HepG2 (cell line): ENCODE data around the gene SLA2. TPM values are rescaled to one million over a fixed set of nuclear protein-coding genes. Genes with fewer than 3 reads are reported as not detected.

Experiments
- MTF2 ChIP-seq: sonication (generic); formaldehyde crosslinking; IDR thresholded peaks from 2 replicates; pipeline ENCODE4 v1.5.0; 2020; ENCODE audit warnings: missing genetic modification reagents, borderline replicate concordance
- PCBP2 ChIP-seq: fragments of 200-400 bp; formaldehyde crosslinking; optimal IDR thresholded peaks from 2 replicates; pipeline ENCODE3; 2018; ENCODE audit warnings: low read length, low read depth; ENCODE audit not compliant: poor library complexity, severe bottlenecking
- PTBP1 ChIP-seq: fragments of 200-400 bp; formaldehyde crosslinking; IDR thresholded peaks from 2 replicates; pipeline ENCODE4 v1.6.1; 2018; ENCODE audit warnings: low read length, low read depth; ENCODE audit not compliant: poor library complexity, severe bottlenecking
- ZNF136 ChIP-seq: sonication (generic); formaldehyde crosslinking; IDR thresholded peaks from 2 replicates; pipeline ENCODE4 v1.8.1; 2022; ENCODE audit warnings: low read depth, mild to moderate bottlenecking, moderate library complexity, missing genetic modification reagents
- ZNF33A ChIP-seq: sonication (generic); formaldehyde crosslinking; IDR thresholded peaks from 2 replicates; pipeline ENCODE4 v1.5.1; 2020; ENCODE audit warnings: missing genetic modification reagents, mild to moderate bottlenecking, moderate library complexity, borderline replicate concordance
- ZNF501 ChIP-seq: sonication (generic); formaldehyde crosslinking; IDR thresholded peaks from 2 replicates; pipeline ENCODE4 v1.5.1; 2020; ENCODE audit warnings: mild to moderate bottlenecking, moderate library complexity, missing genetic modification reagents
- ZNF563 ChIP-seq: sonication (generic); formaldehyde crosslinking; IDR thresholded peaks from 2 replicates; pipeline ENCODE4 v1.8.0; 2022; ENCODE audit warnings: mild to moderate bottlenecking, moderate library complexity, missing genetic modification reagents
- ZNF781 ChIP-seq: sonication (generic); formaldehyde crosslinking; IDR thresholded peaks from 2 replicates; pipeline ENCODE4 v1.5.1; 2020; ENCODE audit warnings: borderline replicate concordance, mild to moderate bottlenecking, missing genetic modification reagents; ENCODE audit errors: not compliant biosample characterization
- ZNF879 ChIP-seq: sonication (generic); formaldehyde crosslinking; IDR thresholded peaks from 2 replicates; pipeline ENCODE4 v1.8.1; 2023; ENCODE audit warnings: missing genetic modification reagents
- polyA plus RNA-seq, 8 experiments: library from polyadenylated mRNA; depleted of rRNA in 3 of 8; stranded (reverse) in 7 of 8; unstranded in 1 of 8; fragments of >200 nt; fragmentation: Illumina TruSeq in 4 of 8; extraction: Trizol in 4 of 8; gene quantifications; 2 replicates each; pipeline versions ENCODE4 v1.2.1 to v1.2.3, GENCODE V29; 2011 to 2016; ENCODE audit warnings: low read depth in 4 of 8, missing spikeins in 1 of 8, mixed read lengths in 1 of 8; ENCODE audit not compliant: insufficient read depth in 1 of 8
- total RNA-seq, 5 experiments: library from RNA; depleted of rRNA; stranded (reverse); fragments of >200 nt; fragmentation: Illumina TruSeq; extraction: Trizol; gene quantifications; 2 replicates each; pipeline ENCODE4 v1.2.3, GENCODE V29; 2016; ENCODE audit warnings: low read depth in 1 of 5
- TF ChIP-seq, protein P1 (sequence below): sonication (generic); formaldehyde crosslinking; IDR thresholded peaks from 2 replicates; pipeline ENCODE4 v1.8.0; 2022; ENCODE audit warnings: mild to moderate bottlenecking, missing genetic modification reagents; ENCODE audit not compliant: insufficient replicate concordance
- TF ChIP-seq, protein P2 (sequence below): sonication (generic); formaldehyde crosslinking; IDR thresholded peaks from 2 replicates; pipeline ENCODE4 v1.5.0; 2020; ENCODE audit warnings: missing genetic modification reagents, mild to moderate bottlenecking, borderline replicate concordance
- TF ChIP-seq, protein P3 (sequence below): sonication (generic); formaldehyde crosslinking; IDR thresholded peaks from one replicate; pipeline ENCODE4 v1.5.1; 2020; ENCODE audit warnings: mild to moderate bottlenecking, missing genetic modification reagents; ENCODE audit errors: not compliant biosample characterization
- TF ChIP-seq, protein P4 (sequence below): sonication (generic); formaldehyde crosslinking; IDR thresholded peaks from 2 replicates; pipeline ENCODE4 v1.5.0; 2020; ENCODE audit warnings: missing genetic modification reagents
- TF ChIP-seq, protein P5 (sequence below): sonication (generic); formaldehyde crosslinking; IDR thresholded peaks from 2 replicates; pipeline ENCODE4 v1.5.0; 2020; ENCODE audit warnings: missing genetic modification reagents

The SLA2 gene
- total and polyA plus RNA-seq, 2 of the 13 experiments (the other 11 are each of a cell fraction or from before 2014, with no cell fraction given) = 1.6 to 3.6 TPM

DNA sequence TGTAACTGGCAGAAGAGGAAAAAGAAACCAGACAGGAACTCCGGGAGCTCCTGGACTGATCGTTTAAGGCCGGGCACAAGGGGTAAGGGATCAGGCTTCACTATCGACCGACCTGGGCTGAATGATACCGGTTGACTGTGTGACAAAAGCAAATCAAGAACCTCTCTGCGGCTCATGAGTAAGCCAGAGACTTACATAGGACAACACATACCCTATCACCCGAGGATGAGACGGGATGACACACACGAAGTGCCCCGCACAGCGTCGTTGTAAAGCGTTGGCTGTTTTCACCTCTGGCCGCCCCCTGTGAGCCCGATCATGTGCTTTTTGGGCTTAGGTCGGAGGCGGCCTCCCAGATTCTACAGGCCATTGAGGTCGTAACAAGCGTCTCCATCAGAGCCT, 73.3 kb downstream of the SLA2 start (continued):
- TF ChIP-seq, protein P1, sequence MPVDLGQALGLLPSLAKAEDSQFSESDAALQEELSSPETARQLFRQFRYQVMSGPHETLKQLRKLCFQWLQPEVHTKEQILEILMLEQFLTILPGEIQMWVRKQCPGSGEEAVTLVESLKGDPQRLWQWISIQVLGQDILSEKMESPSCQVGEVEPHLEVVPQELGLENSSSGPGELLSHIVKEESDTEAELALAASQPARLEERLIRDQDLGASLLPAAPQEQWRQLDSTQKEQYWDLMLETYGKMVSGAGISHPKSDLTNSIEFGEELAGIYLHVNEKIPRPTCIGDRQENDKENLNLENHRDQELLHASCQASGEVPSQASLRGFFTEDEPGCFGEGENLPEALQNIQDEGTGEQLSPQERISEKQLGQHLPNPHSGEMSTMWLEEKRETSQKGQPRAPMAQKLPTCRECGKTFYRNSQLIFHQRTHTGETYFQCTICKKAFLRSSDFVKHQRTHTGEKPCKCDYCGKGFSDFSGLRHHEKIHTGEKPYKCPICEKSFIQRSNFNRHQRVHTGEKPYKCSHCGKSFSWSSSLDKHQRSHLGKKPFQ (CRISPR knock-in tag) = no peak
- no peak; the same call in 1 of the 2 replicates for TF ChIP-seq ZNF563 (CRISPR knock-in tag)
- TF ChIP-seq PCBP2 = no peak
- TF ChIP-seq ZNF879 (CRISPR knock-in tag) = 0 out of 2 replicates have a peak, but pooled peaks have one; percentile 86
- TF ChIP-seq, protein P2, sequence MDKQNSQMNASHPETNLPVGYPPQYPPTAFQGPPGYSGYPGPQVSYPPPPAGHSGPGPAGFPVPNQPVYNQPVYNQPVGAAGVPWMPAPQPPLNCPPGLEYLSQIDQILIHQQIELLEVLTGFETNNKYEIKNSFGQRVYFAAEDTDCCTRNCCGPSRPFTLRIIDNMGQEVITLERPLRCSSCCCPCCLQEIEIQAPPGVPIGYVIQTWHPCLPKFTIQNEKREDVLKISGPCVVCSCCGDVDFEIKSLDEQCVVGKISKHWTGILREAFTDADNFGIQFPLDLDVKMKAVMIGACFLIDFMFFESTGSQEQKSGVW (CRISPR knock-in tag) = 0 out of 2 replicates have a peak, but pooled peaks have one; percentile 88
- no peak for TF ChIP-seq ZNF501
- TF ChIP-seq, protein P3, sequence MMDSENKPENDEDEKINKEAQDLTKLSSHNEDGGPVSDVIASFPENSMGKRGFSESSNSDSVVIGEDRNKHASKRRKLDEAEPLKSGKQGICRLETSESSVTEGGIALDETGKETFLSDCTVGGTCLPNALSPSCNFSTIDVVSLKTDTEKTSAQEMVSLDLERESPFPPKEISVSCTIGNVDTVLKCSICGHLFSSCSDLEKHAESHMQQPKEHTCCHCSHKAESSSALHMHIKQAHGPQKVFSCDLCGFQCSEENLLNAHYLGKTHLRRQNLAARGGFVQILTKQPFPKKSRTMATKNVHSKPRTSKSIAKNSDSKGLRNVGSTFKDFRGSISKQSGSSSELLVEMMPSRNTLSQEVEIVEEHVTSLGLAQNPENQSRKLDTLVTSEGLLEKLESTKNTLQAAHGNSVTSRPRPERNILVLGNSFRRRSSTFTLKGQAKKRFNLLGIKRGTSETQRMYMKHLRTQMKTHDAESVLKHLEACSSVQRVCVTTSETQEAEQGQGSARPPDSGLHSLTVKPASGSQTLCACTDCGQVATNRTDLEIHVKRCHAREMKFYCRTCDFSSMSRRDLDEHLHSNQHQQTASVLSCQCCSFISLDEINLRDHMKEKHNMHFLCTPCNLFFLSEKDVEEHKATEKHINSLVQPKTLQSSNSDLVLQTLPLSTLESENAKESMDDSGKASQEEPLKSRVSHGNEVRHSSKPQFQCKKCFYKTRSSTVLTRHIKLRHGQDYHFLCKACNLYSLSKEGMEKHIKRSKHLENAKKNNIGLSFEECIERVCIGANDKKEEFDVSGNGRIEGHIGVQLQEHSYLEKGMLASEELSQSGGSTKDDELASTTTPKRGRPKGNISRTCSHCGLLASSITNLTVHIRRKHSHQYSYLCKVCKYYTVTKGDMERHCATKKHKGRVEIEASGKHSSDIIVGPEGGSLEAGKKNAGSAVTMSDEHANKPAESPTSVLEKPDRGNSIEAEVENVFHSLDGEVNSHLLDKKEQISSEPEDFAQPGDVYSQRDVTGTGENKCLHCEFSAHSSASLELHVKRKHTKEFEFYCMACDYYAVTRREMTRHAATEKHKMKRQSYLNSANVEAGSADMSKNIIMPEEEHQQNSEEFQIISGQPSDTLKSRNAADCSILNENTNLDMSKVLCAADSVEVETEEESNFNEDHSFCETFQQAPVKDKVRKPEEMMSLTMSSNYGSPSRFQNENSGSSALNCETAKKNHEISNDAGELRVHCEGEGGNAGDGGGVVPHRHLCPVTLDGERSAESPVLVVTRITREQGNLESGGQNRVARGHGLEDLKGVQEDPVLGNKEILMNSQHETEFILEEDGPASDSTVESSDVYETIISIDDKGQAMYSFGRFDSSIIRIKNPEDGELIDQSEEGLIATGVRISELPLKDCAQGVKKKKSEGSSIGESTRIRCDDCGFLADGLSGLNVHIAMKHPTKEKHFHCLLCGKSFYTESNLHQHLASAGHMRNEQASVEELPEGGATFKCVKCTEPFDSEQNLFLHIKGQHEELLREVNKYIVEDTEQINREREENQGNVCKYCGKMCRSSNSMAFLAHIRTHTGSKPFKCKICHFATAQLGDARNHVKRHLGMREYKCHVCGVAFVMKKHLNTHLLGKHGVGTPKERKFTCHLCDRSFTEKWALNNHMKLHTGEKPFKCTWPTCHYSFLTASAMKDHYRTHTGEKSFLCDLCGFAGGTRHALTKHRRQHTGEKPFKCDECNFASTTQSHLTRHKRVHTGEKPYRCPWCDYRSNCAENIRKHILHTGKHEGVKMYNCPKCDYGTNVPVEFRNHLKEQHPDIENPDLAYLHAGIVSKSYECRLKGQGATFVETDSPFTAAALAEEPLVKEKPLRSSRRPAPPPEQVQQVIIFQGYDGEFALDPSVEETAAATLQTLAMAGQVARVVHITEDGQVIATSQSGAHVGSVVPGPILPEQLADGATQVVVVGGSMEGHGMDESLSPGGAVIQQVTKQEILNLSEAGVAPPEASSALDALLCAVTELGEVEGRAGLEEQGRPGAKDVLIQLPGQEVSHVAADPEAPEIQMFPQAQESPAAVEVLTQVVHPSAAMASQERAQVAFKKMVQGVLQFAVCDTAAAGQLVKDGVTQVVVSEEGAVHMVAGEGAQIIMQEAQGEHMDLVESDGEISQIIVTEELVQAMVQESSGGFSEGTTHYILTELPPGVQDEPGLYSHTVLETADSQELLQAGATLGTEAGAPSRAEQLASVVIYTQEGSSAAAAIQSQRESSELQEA (CRISPR knock-in tag) = no peak
- TF ChIP-seq, protein P4, sequence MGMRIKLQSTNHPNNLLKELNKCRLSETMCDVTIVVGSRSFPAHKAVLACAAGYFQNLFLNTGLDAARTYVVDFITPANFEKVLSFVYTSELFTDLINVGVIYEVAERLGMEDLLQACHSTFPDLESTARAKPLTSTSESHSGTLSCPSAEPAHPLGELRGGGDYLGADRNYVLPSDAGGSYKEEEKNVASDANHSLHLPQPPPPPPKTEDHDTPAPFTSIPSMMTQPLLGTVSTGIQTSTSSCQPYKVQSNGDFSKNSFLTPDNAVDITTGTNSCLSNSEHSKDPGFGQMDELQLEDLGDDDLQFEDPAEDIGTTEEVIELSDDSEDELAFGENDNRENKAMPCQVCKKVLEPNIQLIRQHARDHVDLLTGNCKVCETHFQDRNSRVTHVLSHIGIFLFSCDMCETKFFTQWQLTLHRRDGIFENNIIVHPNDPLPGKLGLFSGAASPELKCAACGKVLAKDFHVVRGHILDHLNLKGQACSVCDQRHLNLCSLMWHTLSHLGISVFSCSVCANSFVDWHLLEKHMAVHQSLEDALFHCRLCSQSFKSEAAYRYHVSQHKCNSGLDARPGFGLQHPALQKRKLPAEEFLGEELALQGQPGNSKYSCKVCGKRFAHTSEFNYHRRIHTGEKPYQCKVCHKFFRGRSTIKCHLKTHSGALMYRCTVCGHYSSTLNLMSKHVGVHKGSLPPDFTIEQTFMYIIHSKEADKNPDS (CRISPR knock-in tag) = peak; percentile 82; the same call in 1 of the 2 replicates
- TF ChIP-seq ZNF136 (CRISPR knock-in tag) = no peak
- peak; percentile 94 for TF ChIP-seq ZNF781 (CRISPR knock-in tag)
- TF ChIP-seq ZNF33A = 0 out of 2 replicates have a peak, but pooled peaks have one; percentile 47
- peak; percentile 74; the same call in 1 of the 2 replicates for TF ChIP-seq MTF2 (CRISPR knock-in tag)
- TF ChIP-seq, protein P5, sequence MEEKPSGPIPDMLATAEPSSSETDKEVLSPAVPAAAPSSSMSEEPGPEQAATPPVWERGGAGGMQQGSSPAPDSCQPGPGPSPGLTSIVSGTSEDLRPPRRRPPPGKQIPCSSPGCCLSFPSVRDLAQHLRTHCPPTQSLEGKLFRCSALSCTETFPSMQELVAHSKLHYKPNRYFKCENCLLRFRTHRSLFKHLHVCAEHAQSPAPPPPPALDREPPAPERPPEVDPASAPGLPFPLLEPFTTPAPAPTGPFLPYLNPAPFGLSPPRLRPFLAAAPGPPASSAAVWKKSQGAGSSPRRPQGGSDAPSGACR (CRISPR knock-in tag) = no peak
- TF ChIP-seq PTBP1 = no peak
